Mucosa of descending colon (tissue), 3 donors: ENCODE data around the gene MAPKAPK5. TPM values are rescaled to one million over a fixed set of nuclear protein-coding genes. Genes with fewer than 3 reads are reported as not detected.
"Not testable (repeated sequence)": the region's sequence is repeated elsewhere in the genome, so short reads cannot be mapped to it uniquely, and the experiment has no call there.

Source experiments
- ATAC-seq: fragments of 200-7000 bp; cut with Tn5 transposase; one replicate; pipeline ENCODE4 v1.9.1; 2020; ENCODE audit warnings: mild to moderate bottlenecking, moderate library complexity
- DNase-seq, 3 donors: peaks; one replicate each; pipeline ENCODE4 v3.0.0-alpha.2; 2020
- H3K36me3 ChIP-seq: fragments of 200-600 bp; one replicate; pipeline ENCODE4 v1.8.0; 2021; ENCODE audit warnings: low read depth, mild to moderate bottlenecking
- H3K4me1 ChIP-seq: fragments of 200-600 bp; one replicate; pipeline ENCODE4 v1.8.0; 2021; ENCODE audit warnings: low read depth, mild to moderate bottlenecking
- H3K4me3 ChIP-seq: fragments of 200-600 bp; one replicate; pipeline ENCODE4 v1.8.0; 2021; ENCODE audit warnings: mild to moderate bottlenecking
- H3K9me3 ChIP-seq: fragments of 200-600 bp; one replicate; pipeline ENCODE4 v1.8.0; 2021; ENCODE audit warnings: mild to moderate bottlenecking
- CTCF ChIP-seq: fragments of 200-600 bp; IDR thresholded peaks from one replicate; pipeline ENCODE4 v1.8.0; 2022; ENCODE audit warnings: antibody characterized with exemption, mild to moderate bottlenecking
- intact Hi-C, 2 donors: fragments of 100-400 bp; cut with DNase I in 1 of 2; cut with micrococcal nuclease in 1 of 2; formaldehyde crosslinking; loops; one replicate each; pipeline versions ENCODE4 v1.11.0 to v1.11.1; 2022; cut with DNase I, micrococcal nuclease
- total RNA-seq, 3 donors: library from RNA; stranded (reverse); fragmentation: NEBNext Ultra II Directional in 2 of 3; extraction: Animal tissue kit (Norgen Biotek cat#: 25700) in 2 of 3; gene quantifications; one replicate each; pipeline versions ENCODE4 v1.2.1 to v1.2.4, GENCODE V29; 2021 to 2023
- donor health status: DM: no; HTN: no; CAD: no; lungs with moderate emphysema.
- donor health status: DM: no; HTN: no; CAD: no.
- donor health status: DM: no; HTN: yes; CAD: no.

The MAPKAPK5 gene
- total RNA-seq, 3 donors from 2014 or later = 64.0 to 86.3 (median 82.0) TPM

- Histone ChIP-seq H3K36me3 (no peaks in the 10 kb centered on the region), H3K4me1 (peaks cover 19% of the 10 kb centered on the region), H3K9me3 (no peaks in the 10 kb centered on the region), H3K4me3 (no peak overlapping the region)
- DNase-seq (no peak), ATAC-seq (no peak)
- intact Hi-C loops = no loop called here
- TF ChIP-seq CTCF = no peak
Measured at GRCh38 chr12:111818340-111818739, 23.7 kb upstream of the MAPKAPK5 start.

GRCh38 chr12:111819191-111820158, 22.6 kb upstream of the MAPKAPK5 start:
- Histone ChIP-seq H3K36me3 (no peaks in the 10 kb centered on the region), H3K4me1 (peaks cover 27% of the 10 kb centered on the region), H3K4me3 (no peak overlapping the region), H3K9me3 (no peaks in the 10 kb centered on the region)
- peak in 1 of 3 donors; percentile 64 for DNase-seq
- peak; percentile 81 for ATAC-seq
- intact Hi-C loops = no loop called here
- no peak for TF ChIP-seq CTCF

- DNase-seq, ATAC-seq, intact Hi-C loops: not testable (repeated sequence)
Measured at GRCh38 chr12:111820828-111821227, 21.2 kb upstream of the MAPKAPK5 start.

GRCh38 chr12:111822886-111823285, 19.1 kb upstream of the MAPKAPK5 start:
- DNase-seq = no peak
- Histone ChIP-seq H3K4me3 (no peak overlapping the region), H3K36me3 (no peaks in the 10 kb centered on the region), H3K4me1 (peaks cover 27% of the 10 kb centered on the region), H3K9me3 (no peaks in the 10 kb centered on the region)
- no peak for ATAC-seq
- TF ChIP-seq CTCF = no peak
- intact Hi-C loops = no loop called here

More at GRCh38 chr12:111820828-111821227, 21.2 kb upstream of the MAPKAPK5 start:
- H3K4me3 ChIP-seq, H3K36me3 ChIP-seq, H3K9me3 ChIP-seq: not testable (repeated sequence)
- peaks cover 27% of the 10 kb centered on the region for H3K4me1 ChIP-seq

GRCh38 chr12:111823891-111824290, 18.1 kb upstream of the MAPKAPK5 start:
- no peak overlapping the region for H3K4me3 ChIP-seq
- DNase-seq (no peak), ATAC-seq (peak; percentile 21)
- TF ChIP-seq CTCF = no peak
- intact Hi-C loops = no loop called here
- no peaks in the 10 kb centered on the region for H3K36me3 ChIP-seq
- peaks cover 25% of the 10 kb centered on the region for H3K4me1 ChIP-seq
- no peaks in the 10 kb centered on the region for H3K9me3 ChIP-seq

GRCh38 chr12:111824312-111824711, 17.7 kb upstream of the MAPKAPK5 start:
- intact Hi-C loops, H3K4me3 ChIP-seq, H3K36me3 ChIP-seq, DNase-seq, H3K9me3 ChIP-seq, ATAC-seq: not testable (repeated sequence)
- H3K4me1 ChIP-seq = peaks cover 21% of the 10 kb centered on the region
- TF ChIP-seq CTCF = peak; percentile 20
